ENCODE results near the gene TAPT1. TPM values are rescaled to one million over a fixed set of nuclear protein-coding genes. Genes with fewer than 3 reads are reported as not detected.
A peak's percentile ranks its signal among the peaks of the same experiment; 100 is the strongest.

The TAPT1 gene
- total and polyA plus RNA-seq, 9 of the 15 experiments (the other 6 are each of a cell fraction or from before 2014, with no cell fraction given) = 1.6 to 36.7 (median 20.7) TPM

DNA sequence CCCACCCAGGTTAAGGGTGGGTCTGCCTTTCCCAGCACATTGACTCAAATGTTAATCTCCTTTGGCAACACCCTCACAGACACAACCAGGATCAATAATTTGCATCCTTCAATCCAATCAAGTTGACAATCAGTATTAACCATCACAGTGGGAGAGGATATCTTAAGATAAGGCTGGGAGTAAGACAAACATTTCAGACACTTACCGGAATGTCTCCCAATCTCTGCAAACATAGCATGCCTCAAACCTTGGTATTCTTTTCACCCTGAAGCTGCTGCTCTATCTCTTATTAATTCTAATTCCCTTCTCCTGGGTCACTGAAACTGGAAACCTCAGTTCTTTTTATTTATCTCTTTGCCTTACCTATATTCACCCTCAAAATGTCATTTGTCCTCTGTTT, 19.0 kb upstream of the TAPT1 start:
- TF ChIP-seq SMAD2 (IDR thresholded peaks at IDR 0.05; ENCODE audit: low read depth, low read length) (no peak), ZNF134 (CRISPR knock-in tag; conservative IDR thresholded peaks at IDR 0.05) (0 out of 2 replicates have a peak, but pooled peaks have one; percentile 26), ARNT (IDR thresholded peaks at IDR 0.05) (no peak), CHD7 (IDR thresholded peaks at IDR 0.05; ENCODE audit: low read depth, low read length) (no peak), CUX1 (CRISPR knock-in tag; IDR thresholded peaks at IDR 0.05) (no peak)
- ATAC-seq (no peak), FAIRE-seq (no peak), DNase-seq (ENCODE audit: extremely low read depth in 1 of 4, low spot score in 3 of 4) (no peak)
- in situ Hi-C loops (cut with MboI) = loop anchor here (25.0 kb wide), 1 partner anchor 758 kb away; no protein-coding TSS in a partner anchor
- H3K36me3 ChIP-seq (ENCODE audit: control insufficient read depth, insufficient read depth, low read length) = no peaks in the 10 kb centered on the region
- no peak overlapping the region for H2AFZ ChIP-seq (ENCODE audit: low read depth, low read length)
- H3K9me1 ChIP-seq (ENCODE audit: control insufficient read depth, insufficient read depth, low read length) = no peaks in the 10 kb centered on the region
- POLR2A ChIA-PET = no interaction called here
- H3K27me3 ChIP-seq (ENCODE audit: control insufficient read depth in 2 of 2, insufficient read depth in 2 of 2, low read length in 2 of 2) = peaks cover 0 to 5% of the 10 kb centered on the region in 2 experiments; a peak in 2 of 5 replicates
- H3K9me3 ChIP-seq (replicated peaks; ENCODE audit: control insufficient read depth, insufficient read depth, low read depth, low read length) = no peaks in the 10 kb centered on the region
- CTCF ChIA-PET (ENCODE audit: low intra/inter-chr PET ratio) = no interaction called here
- intact Hi-C loops (cut with micrococcal nuclease) = no loop called here
- H3K4me3 ChIP-seq = no peak overlapping the region
- WGBS (ENCODE audit: insufficient coverage, low coverage, missing lambda C conversion rate) = 0% methylated on average over 1 of the region's 1 CpG
- no peak overlapping the region for H3K9ac ChIP-seq (ENCODE audit: insufficient read depth in 1 of 2, low read depth in 2 of 2, low read length in 2 of 2)
- H4K20me1 ChIP-seq (replicated peaks; ENCODE audit: control insufficient read depth, insufficient read depth, low read length) = no peaks in the 10 kb centered on the region
- no peaks in the 10 kb centered on the region for H3K4me1 ChIP-seq (replicated peaks in 1 of 2; ENCODE audit: control insufficient read depth in 2 of 2, insufficient read depth in 2 of 2, low read length in 2 of 2)
- no peak overlapping the region for H3K27ac ChIP-seq (ENCODE audit: extremely low read depth, low read depth, low read length)
- BruUV-seq (replicated peaks) = no TSS peak
- no peak overlapping the region for H3K4me2 ChIP-seq (ENCODE audit: insufficient read depth, low read length)
- no peaks in the 10 kb centered on the region for H3K79me2 ChIP-seq (ENCODE audit: control insufficient read depth, insufficient read depth, low read length)

All from K562 (cell line).